ENCODE results near the gene CCNJL.

GRCh38 chr5:160281275-160281674 is 31.1 kb downstream of the CCNJL start:
- TF ChIP-seq CTCF (IDR thresholded peaks at IDR 0.05), result no peak
- TF ChIP-seq POLR2A (IDR thresholded peaks at IDR 0.05), result no peak
